Placental epithelial cell (primary cell): ENCODE measurements around the gene SLC25A11. TPM values are rescaled to one million over a fixed set of nuclear protein-coding genes. Genes with fewer than 3 reads are reported as not detected.
A peak's percentile ranks its signal among the peaks of the same experiment; 100 is the strongest.

Experiments used
- small RNA-seq: library from RNA; depleted of rRNA; stranded (forward); fragments of <200 nt; gene quantifications from one replicate; pipeline ENCODE3, GENCODE V24; 2012
- total RNA-seq: library from RNA; depleted of rRNA; stranded (reverse); fragments of >200 nt; gene quantifications from 2 replicates; pipeline ENCODE4 v1.2.3, GENCODE V29; 2012

The SLC25A11 gene, protein sequence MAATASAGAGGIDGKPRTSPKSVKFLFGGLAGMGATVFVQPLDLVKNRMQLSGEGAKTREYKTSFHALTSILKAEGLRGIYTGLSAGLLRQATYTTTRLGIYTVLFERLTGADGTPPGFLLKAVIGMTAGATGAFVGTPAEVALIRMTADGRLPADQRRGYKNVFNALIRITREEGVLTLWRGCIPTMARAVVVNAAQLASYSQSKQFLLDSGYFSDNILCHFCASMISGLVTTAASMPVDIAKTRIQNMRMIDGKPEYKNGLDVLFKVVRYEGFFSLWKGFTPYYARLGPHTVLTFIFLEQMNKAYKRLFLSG
- 49.5 and 65.2 TPM in 2 replicates for total RNA-seq

DNA sequence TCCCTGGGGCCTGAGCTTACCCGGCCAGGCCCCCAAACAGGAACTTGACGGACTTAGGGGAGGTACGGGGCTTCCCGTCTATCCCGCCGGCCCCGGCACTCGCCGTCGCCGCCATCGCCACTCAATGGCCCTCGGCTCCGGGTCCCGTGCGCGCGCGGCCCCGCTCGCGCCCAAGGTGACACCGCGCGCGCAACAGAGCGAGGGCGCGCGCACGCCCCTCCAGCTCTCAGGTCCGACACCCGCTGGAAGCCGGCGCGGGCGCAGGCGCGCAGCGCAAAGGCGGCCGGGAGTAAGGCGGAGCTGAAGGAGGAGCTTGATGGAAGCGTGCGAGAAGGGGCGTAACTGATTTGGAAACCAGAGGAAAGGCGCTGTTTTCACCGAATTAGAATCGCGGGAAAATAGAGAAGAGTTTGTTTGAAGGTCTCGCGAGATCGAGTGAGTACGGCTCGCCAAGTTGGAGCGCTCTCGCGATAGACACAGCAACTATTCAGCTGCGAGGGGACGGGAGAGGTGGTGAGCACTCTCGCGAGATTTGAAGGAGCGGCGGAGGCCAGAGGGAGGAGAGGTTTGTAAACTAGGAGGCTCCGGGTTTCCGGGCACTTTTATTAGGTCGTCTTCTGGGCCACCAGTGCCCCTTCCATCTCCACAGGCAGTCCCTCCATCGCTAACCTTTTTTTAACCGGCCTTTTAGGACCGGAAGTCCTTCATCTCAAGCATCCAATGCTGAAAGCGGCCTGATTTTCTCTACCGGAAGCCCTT is at the start of gene SLC25A11, which contains the start of gene RNF167:
Gene SLC25A11 (minus strand): TSS at position 251 of the 759 bp plus-strand sequence. CDS start 136 bp downstream, at position 115.
Gene RNF167 (plus strand): TSS at position 473 of the 759 bp plus-strand sequence. CDS start 642 bp downstream, outside the sequence.

DNA sequence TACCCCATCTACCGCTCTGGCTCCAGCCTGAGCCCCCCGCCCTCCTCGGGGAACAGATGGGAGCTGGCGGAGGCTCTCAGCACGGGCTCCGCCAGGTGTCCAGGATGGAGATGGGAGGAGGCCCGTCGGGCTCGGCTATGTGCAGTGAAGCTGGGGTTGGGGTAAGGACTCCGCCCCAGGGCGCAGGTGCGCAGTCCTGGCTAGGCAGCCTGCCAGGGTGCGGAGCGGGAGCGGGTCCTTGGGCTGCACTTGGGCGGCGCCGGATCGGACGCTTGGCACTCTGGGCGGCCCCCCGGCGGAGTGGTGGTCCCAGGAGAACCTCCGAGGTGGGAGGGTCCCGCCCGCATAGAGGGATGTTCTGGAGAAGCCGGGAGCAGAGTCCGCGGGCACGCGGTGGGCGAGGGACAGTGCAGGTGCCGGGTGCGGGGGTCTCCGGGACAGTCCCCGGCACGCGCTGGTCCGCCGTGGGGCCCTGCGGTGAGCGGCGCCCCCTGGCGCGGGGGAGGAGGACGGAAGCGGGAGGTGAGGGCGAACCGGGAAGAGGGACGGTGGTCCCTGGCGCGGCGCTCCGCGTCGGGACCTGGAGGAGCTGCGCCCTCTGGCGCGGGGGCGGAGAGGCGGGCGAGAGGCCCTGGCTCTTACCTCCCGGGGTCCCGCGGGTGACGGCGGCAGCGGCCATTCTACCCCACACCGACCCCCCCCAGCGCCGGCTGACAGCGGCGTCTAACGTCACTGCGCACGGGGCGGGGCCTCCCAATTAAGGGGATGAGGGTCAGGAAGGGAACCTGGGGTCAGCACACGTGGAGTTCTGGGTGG is 47.3 kb upstream of the SLC25A11 start, which contains the start of gene CAMTA2:
Gene CAMTA2 (minus strand): TSS at position 725 of the 816 bp plus-strand sequence. CDS start 1,453 bp downstream, outside the sequence.

DNA sequence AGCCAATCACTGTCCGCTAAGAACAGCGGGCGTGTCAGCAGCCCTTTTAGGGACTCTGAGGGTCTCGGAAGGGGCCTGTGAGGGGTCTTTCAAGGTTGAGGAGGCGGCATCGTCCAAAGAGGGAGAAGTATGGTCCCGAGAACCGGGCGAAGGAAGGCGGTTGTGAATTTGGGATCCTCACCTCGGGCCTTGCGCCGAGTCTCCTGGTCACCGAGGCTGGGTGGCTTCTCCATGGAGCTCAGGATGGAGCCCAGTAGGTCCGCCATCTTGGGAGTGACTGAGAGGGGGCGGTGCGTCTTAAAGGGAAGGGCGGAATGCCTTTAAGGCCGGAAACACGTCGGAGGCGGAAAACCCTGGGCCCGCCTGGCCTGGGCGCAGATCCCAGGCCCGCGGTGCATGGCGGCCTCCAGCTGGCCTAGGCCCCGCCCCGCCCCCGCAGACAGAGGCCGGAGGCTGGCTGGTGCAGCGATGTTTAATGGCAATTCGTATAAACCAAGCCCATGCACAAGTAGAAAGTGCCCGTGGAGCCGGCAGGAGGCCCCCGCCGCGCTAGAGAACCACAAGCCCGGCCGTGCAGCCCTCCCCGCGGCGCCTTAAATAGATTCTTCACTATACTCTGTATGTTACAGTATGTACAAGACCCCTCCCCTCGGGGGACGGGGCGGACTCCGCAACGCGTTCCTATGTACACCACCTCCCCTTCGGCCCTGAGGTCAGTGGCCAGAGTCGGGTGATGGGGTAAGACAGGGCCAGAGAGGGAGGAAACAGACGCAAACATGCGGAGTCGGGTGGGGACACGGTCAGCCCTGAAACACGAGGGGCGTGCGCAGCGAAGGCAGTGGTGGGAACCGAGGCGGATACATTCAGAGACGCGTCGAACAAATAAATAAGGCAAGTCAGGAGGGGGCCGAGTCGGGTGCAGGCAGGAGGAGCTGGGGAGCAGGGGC is 28.0 kb upstream of the SLC25A11 start, which contains the start of gene SPAG7:
Gene SPAG7 (minus strand): TSS at position 279 of the 947 bp plus-strand sequence. CDS start 13 bp downstream, at position 266.

DNA sequence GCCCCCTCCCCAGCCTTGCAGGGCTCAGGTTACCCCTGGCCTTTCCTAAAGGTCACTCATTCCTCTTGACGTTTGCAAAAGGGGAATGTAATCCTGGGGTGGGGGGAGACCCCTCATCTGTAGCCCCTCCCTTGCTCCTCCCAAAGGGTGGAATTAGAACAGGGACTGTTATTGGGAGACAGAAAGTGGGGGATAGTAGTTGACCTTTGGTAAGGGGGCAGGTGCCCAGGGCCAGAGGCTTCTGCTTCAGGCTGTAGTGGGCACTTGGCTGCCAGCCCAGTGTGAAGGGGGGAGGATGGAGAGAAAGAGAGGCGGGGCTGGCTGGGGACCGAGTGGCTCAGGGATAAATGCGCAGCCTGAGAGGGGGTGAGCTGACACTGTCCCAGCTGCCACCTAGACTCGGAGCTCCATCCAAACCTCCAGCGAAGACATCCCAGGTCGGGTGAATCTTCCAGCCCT is 10.9 kb upstream of the SLC25A11 start, which contains the start of gene ENO3:
Gene ENO3 (plus strand): TSS at position 374 of the 459 bp plus-strand sequence. CDS start 711 bp downstream, outside the sequence.

DNA sequence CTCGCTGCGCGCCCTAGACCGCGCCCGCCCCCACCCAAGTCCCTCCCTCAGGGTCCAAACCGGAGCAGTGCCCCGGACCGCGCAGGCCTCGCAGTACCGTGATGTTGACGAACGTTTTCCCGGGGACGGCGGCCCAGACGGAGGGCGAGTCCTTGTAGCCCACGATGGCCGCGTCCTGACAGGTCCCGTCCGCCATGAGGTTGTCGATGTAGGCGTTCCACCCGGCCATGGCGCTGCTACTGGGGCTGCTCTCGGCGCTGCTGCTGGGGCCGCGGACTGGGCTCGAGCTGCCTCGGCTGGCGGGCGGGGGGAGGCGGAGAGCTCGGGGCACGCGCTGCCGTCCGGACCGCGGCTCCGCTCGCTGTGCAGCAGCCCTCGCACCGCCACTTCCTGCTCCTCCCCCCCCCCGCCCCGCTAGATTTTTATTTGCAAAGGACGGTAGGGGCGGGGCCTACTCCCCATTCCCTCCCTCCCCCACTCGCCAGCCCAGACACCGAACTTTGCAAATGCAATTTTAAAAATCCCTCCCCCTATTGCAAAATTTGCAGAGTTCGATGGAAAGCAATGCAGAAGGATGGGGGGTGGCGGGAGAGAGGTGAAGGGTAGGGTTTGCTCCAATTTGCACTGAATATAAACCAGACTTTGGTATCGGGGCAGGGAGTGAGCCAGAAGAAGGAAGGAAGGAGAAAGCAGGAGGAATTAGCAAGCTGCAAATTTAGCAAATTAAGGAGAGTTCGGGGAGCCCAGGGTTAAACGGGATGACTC is 8.5 kb upstream of the SLC25A11 start, which contains the start of gene PFN1:
Gene PFN1 (minus strand): TSS at position 365 of the 765 bp plus-strand sequence. CDS start 136 bp downstream, at position 229.

DNA sequence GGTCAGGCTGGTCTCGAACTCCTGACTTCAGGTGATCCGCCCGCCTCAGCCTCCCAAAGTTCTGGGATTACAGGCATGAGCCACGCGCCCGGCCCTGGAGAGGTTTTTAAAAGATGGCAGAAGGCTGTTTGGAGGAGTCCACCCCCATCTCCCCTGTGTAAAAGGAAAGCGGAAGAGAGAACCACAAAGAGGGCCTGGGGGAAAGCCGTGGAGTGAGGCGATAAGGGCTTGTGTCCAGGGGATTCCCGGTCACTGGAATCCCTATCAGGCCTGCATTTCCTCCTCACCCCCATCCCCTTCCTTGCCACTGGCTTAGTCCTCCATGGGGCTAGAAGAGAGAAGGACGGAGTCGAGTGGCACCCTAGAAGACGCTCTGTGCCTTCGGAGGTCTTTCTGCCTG is 7.9 kb downstream of the SLC25A11 start, which contains the start of gene GP1BA:
Gene GP1BA (plus strand): TSS at position 315 of the 400 bp plus-strand sequence. CDS start 328 bp downstream, outside the sequence.

DNA sequence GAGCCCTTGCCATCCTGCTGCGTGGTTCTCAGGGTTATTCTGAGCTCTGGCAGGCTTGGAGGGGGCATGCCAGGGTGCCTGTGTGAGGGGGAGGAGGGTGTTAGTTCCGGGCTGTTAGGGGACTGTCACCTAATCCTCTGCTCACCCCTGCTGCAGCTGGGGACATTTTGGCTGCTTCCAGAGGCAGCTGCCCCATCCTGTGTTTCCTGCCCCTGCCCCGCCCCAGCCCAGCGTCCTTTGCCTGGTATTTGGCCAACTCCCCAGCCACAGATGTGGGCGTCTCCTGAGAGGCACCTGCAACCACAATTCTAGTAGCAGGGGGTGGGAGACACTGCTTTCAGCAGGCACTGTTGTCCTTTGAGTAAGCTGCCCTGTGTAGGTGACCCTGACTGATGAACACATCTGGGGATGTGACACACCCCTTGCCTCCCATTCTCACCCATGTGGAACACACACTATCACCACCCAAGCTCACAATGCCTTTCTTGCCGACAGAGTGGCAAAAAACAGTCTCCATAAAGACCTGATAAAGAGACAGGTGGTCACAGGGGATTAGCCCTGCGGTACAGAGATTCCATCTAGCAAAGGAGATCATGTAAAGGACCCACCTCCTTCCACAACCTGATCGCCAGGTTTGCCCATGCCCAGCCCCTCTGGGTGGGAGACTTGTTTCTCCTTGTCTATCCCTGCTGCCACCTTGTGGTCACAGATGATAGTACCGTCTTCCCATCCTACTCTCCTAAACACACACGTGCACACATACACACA is 36.6 kb downstream of the SLC25A11 start, which contains the start of gene CHRNE:
Gene CHRNE (minus strand): TSS at position 48 of the 768 bp plus-strand sequence. CDS start 35 bp downstream, at position 13.

DNA sequence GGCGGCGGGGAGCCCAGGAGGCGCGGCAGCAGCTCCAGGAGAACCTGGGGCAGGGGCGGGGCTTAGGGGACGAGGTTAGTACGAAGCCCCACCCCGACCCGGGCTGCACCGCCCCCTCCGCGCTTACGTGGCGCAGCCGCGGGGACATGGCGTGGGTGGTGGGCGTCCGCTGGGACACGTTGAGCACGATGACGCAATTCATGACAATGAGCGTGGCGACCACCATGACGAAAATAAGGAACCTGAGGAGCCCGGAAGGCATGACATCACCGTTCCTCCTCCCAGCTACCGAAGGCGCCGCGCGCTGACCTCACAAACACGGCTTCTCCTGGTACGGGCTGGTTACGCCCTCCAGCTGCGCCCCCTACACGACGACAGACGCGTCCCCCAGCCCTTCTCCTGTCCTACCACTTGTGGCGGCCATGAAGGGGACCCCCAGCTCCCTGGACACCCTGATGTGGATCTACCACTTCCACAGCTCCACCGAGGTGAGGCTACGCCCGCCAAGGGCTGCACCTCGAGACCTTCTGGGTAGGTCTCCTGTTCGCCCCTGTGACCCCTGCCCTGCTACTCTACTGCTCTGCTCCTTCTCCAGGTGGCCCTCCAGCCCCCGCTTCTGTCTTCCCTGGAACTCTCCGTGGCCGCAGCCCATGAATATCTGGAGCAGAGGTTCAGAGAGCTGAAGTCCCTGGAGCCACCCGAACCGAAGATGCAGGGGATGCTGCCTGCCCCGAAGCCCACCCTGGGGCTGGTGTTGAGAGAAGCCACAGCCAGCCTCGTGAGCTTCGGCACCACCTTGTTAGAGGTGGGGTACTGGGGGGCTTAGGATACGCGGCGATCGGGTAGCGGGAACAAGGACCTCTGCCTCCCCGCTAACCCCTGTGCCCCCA is 40.3 kb downstream of the SLC25A11 start, which contains the start of gene C17orf107:
Gene C17orf107 (plus strand): TSS at position 196 of the 890 bp plus-strand sequence. CDS start 227 bp downstream, at position 423.

Small RNA genes within 50 kb of the gene (small RNA-seq; reads per million reads assigned to genes)
- 0.49 reads per million, percentile 26 among the genes with 10 or more reads in this experiment for gene MIR6864
- gene MIR6865: 0.75 reads per million, percentile 45 among the genes with 10 or more reads in this experiment

Other genes starting within 250 kb of the SLC25A11 start
- gene PELP1, start 235.9 kb downstream of the SLC25A11 start, total RNA-seq: 19.2 and 46.0 TPM in 2 replicates
- 3.9 and 6.5 TPM in 2 replicates for gene ARRB2, start 229.4 kb downstream of the SLC25A11 start, total RNA-seq
- gene MED11, start 208.6 kb downstream of the SLC25A11 start, total RNA-seq: 15.5 and 19.2 TPM in 2 replicates
- gene ZMYND15, start 200.2 kb downstream of the SLC25A11 start, total RNA-seq: under 0.01 TPM in 1 of 2 replicates, not detected in the other
- gene CXCL16, start 200.1 kb downstream of the SLC25A11 start, total RNA-seq: 0.79 and 5.6 TPM in 2 replicates
- not detected in 2 replicates for gene TM4SF5, start 168.2 kb downstream of the SLC25A11 start, total RNA-seq
- 0.33 TPM in 1 of 2 replicates, not detected in the other for gene VMO1, start 153.7 kb downstream of the SLC25A11 start, total RNA-seq
- 0.79 TPM in 1 of 2 replicates, not detected in the other for gene GLTPD2, start 151.1 kb downstream of the SLC25A11 start, total RNA-seq
- gene PSMB6, start 143.9 kb downstream of the SLC25A11 start, total RNA-seq: 78.5 and 282 TPM in 2 replicates
- gene PLD2, start 132.9 kb downstream of the SLC25A11 start, total RNA-seq: 54.9 and 100 TPM in 2 replicates
- 69.8 and 90.7 TPM in 2 replicates for gene MINK1, start 106.7 kb downstream of the SLC25A11 start, total RNA-seq
- 32.5 and 48.7 TPM in 2 replicates for gene C17orf107, start 40.5 kb downstream of the SLC25A11 start, total RNA-seq
- gene CHRNE, start 36.9 kb downstream of the SLC25A11 start, total RNA-seq: 0.87 and 1.6 TPM in 2 replicates
- not detected in 2 replicates for gene GP1BA, start 7.8 kb downstream of the SLC25A11 start, total RNA-seq
- 38.5 and 60.9 TPM in 2 replicates for gene RNF167, start 222 bp upstream of the SLC25A11 start, total RNA-seq
- 275 and 588 TPM in 2 replicates for gene PFN1, start 8.5 kb upstream of the SLC25A11 start, total RNA-seq
- 3.7 and 8.2 TPM in 2 replicates for gene ENO3, start 11.1 kb upstream of the SLC25A11 start, total RNA-seq
- gene SPAG7, start 27.8 kb upstream of the SLC25A11 start, total RNA-seq: 34.9 and 68.7 TPM in 2 replicates
- gene CAMTA2, start 47.6 kb upstream of the SLC25A11 start, total RNA-seq: 10.2 and 12.5 TPM in 2 replicates
- gene INCA1, start 57.5 kb upstream of the SLC25A11 start, total RNA-seq: 0.43 and 1.6 TPM in 2 replicates
- 40.8 and 63.3 TPM in 2 replicates for gene KIF1C, start 57.9 kb upstream of the SLC25A11 start, total RNA-seq
- 0.33 TPM in 1 of 2 replicates, not detected in the other for gene SLC52A1, start 95.4 kb upstream of the SLC25A11 start, total RNA-seq
- gene ZFP3, start 138.4 kb upstream of the SLC25A11 start, total RNA-seq: 3.1 and 4.4 TPM in 2 replicates
- gene ZNF232, start 171.8 kb upstream of the SLC25A11 start, total RNA-seq: 3.4 and 12.6 TPM in 2 replicates
- 0.11 and 6.7 TPM in 2 replicates for gene USP6, start 176.0 kb upstream of the SLC25A11 start, total RNA-seq